GM03348 (cell line): Measurements from ENCODE around the gene NR2E1.

Experiments used
- DNase-seq: peaks from one replicate; pipeline ENCODE4 v3.0.0; 2012; ENCODE audit warnings: low spot score

NR2E1 gene

DNA sequence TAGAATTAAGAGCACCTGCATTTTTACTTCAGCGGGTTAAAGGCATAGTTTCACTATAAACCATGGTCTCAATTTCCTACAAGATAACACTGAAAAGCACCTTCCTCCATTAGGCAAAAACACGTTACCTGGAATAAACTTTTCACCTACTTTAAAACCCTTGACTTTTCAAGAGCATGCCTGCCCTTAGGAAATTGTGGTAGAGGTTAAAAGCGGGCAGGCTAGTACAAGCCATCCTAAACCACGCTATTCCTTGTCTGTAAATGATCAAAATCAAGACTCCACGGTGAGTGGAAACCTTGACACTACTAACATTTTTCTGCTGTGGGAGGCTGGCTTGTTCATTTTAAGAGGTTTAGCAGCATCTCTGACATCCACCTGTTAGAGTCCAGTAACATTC is 43.9 kb downstream of the NR2E1 start:
- no peak for DNase-seq

GRCh38 chr6:108210556-108210955 is 44.7 kb downstream of the NR2E1 start:
- no peak for DNase-seq

DNA sequence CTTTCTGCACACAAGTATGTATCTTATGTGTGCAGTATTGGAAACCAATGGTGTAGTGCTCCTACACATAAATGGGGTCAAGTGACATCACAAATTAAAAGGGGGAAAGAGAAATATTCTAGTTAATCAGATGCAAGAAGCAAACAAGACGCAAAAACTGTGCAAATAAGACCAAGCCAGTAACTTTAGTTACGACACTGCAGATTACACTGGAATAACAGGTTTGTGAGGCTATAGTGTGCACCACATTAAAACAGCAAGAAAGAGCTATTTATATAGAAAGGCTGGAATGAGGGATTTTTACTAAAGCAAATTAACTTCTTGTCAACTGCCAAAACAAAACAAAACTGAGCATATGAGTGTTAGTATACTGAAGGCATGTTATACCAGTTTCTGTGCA is 45.8 kb downstream of the NR2E1 start:
- no peak for DNase-seq

- DNase-seq, result no peak
Measured at GRCh38 chr6:108222064-108222463, 56.2 kb downstream of the NR2E1 start.

DNA sequence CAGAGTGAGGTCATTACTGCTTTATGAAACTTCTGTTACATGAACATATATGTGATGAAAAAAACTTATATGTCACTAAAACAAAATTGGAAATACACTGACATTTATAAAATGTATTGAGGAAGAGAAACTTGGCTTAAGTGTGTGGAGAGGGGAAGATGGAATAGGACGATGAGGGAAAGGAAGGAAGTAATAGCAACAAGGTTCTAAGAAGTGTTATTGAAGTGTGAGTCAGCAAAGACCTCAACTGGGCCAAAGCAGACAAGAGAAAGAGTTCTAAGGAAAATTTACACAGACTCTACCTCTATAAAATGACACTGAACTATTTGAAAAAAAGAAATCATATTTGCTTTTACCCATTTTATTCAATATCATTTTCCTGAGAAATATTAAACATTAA is 56.7 kb downstream of the NR2E1 start:
- peak; percentile 20 for DNase-seq

DNA sequence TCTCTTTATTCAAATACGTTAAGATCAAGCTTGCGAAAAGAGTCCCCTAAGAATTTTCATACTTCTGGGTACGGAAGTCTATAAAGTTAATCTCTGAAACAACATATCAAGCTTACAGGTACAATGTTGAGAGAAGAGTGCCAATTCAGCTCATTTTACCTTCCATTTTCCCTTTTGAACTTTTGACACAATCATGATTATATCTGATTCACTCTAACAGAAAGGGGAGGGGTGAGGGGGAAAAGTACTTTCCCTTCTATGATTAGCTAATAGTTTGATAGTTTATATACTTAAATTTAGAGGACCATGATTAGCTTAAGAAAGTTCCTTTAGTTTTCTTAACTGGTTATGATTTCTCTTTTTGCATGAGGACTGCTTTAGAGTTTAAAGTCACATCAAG is 61.5 kb downstream of the NR2E1 start:
- no peak for DNase-seq

GRCh38 chr6:108228416-108228815 is 62.6 kb downstream of the NR2E1 start:
- DNase-seq, result no peak

- no peak for DNase-seq
Measured at GRCh38 chr6:108235127-108235526, 69.3 kb downstream of the NR2E1 start.

DNA sequence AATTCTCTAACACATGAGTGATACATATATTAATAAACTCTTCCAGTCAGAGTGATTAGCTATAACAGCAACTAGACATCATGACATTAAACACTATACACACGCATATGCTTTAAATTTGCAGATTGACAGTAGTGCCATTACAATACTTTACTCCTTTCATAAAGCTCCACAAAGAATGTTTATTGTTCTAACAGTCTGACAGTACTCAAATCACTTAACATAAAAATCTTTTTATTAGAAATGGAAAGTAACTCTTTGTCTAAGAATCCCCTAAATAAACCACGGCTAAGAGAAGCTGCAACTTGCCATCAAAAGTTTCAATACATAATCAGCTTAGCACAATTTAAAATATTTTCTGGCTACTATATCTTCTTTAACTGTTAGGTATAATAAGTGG is 71.0 kb downstream of the NR2E1 start:
- DNase-seq, result no peak

- no peak for DNase-seq
Measured at GRCh38 chr6:108238322-108238721, 72.5 kb downstream of the NR2E1 start.
